Measurements from ENCODE around the gene CACTIN. TPM values are rescaled to one million over a fixed set of nuclear protein-coding genes. Genes with fewer than 3 reads are reported as not detected.
A peak's percentile ranks its signal among the peaks of the same experiment; 100 is the strongest.
"Not testable (repeated sequence)": the region's sequence is repeated elsewhere in the genome, so short reads cannot be mapped to it uniquely, and the experiment has no call there.

CACTIN gene
- total RNA-seq, 1 donor from 2014 or later, result 32.4 TPM

DNA sequence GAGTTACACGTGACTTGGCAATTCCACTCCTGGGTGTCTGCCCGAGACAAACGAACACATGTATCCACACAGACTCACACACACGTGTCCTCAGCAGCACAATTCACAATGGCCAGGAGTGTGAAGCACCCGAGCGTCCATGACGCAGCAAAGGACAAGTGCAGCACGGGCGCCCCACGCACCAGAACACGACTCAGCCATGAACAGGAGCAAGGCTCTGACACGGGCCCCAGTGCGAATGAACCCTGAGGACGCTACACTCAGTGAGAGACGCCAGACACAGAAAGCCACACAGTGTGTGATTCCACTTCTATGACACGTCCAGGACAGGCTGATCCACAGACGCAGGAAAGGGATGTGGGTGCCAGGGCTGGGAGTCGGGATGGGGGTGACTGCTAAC is 37.2 kb upstream of the CACTIN start:
- DNase-seq (ENCODE audit: low read depth), result no peak

DNA sequence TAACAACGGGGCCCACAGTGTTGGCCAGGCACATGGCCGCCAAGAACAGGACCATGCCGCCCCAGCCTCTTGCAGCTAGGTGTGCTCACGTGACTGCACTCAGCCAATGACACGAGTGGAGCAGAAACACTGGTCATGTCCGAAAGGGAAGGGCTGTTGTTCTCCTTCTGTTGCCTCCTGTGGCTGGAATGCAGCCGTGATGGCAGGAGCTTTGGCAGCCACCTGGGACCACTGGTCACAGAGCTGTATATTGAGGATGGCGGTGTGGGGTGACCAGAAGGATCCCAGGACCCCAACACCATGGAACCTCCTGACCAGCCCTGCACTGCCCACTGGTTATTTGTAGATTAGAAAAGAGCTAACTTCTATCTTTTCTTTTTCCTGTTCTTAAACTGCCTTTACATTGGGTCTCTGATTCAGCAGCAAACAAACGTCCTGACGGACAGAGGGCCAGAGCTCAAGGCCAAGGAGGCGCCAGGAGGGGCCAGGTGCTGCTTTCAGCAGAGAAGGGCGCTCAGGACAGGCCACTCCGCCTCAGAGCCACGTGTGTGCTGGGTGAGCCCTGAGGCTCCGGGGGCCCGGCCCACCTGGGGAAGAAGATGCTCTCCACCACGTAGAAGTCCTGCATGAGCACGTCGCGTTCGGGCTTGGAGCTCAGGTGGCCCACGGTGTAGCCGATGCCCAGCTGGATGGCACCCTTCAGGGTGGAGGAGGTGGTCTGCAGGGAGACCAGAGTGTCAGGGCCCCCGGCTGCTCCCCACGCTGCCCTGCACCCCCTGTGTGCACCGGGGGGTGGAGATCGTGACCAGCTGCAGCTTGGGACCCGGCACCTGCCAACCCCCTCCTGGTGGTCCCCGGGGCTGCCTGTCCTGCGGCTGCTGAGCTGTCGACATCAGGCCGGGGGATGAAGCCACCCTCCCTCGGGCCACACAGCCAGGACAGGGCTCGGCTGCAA is 35.0 kb upstream of the CACTIN start:
- DNase-seq (ENCODE audit: low read depth), result no peak

DNA sequence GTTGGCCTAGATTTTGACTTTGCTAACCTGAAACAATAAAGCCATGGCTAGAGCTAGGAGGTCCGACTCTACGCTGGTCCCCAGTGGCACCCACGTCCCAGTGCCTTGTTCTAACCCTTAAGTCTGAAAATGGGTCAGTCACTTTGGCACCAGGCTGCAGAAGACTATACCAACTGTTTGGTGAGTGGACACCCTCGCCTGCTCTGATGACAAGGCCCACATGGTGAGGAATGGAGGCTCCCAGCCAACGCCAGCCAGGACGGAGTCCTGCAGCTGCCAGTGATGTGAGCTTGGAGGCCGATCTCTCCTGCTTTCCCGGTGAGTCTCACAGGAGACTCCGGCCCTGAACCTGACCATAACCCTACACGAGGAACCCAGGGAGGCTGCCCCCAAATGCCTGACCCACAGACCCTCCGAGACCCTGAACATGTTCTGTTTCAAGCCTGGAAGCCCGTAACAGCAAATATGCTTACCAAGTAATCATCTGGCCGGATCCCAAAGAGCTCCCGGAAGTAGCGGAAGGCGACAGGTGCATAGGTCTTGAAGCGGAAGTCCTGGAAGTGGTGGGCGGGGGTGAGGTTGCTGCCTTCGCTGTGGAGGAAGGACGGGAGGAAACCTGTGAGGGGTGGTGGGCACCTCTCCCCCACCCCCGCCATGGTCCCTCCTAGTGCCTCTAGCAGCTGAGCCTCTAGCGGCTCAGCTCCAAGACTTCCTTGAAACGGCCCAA is 34.1 kb upstream of the CACTIN start:
- DNase-seq (ENCODE audit: low read depth), result no peak

DNA sequence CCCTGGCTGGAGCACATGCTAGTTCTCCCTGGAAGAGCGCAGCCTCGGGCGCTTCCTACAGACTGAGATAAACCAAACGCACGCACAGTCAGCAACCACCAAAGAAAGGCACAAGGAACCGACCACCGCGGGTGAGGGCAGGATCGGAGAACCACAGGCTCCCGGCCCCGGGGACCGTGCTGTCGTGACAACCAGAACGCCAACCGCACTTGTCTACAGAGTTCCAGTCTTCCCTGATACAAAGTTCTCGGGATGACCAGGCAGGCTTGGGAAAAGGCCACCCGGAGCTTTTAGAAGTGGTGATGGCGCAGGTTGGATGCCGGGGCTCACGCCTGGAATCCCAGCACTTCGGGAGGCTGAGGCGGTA is 33.1 kb upstream of the CACTIN start:
- DNase-seq (ENCODE audit: low read depth), result no peak

DNA sequence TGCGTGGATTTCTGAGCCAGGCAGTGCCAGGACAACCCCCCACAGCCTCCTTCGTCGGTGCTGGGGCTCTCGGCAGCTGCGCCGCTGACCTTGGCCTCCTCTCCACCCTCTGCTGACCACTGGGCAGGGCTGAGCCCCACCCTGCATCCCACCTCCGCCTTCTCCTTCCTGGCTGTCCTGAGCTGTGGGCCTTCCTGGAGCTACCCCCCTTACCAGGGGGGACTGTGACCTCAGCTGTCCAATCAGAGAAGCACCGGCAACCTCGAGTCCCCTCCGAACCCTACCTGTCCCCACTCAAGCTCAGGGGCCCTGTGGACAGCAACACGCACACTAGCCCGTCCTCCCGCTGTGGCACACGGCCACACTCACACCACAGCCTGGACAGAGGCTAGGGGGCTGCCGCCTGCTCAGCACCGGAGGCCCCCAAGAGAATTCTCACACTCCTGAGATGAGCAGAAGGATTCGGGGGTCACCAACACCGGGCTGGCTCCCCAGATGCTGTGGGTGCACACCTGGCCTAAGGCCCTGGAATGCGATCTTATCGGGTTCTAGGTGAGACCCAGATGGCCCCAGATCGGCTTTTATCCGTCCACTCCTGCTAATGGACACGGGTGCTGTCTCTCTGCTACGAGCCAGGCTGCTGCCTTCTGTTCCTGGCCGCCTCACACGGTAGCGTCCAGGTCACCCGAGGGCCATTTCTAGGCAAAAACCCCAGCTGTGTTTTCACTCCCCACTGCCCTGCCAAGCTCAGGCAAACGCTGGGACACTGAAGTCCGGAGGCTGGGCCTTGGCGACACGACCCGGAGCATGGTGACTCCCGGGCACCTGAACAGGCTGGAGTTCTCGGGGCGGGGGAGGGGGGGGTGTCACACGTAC is 32.5 kb upstream of the CACTIN start:
- DNase-seq (ENCODE audit: low read depth), result no peak

DNA sequence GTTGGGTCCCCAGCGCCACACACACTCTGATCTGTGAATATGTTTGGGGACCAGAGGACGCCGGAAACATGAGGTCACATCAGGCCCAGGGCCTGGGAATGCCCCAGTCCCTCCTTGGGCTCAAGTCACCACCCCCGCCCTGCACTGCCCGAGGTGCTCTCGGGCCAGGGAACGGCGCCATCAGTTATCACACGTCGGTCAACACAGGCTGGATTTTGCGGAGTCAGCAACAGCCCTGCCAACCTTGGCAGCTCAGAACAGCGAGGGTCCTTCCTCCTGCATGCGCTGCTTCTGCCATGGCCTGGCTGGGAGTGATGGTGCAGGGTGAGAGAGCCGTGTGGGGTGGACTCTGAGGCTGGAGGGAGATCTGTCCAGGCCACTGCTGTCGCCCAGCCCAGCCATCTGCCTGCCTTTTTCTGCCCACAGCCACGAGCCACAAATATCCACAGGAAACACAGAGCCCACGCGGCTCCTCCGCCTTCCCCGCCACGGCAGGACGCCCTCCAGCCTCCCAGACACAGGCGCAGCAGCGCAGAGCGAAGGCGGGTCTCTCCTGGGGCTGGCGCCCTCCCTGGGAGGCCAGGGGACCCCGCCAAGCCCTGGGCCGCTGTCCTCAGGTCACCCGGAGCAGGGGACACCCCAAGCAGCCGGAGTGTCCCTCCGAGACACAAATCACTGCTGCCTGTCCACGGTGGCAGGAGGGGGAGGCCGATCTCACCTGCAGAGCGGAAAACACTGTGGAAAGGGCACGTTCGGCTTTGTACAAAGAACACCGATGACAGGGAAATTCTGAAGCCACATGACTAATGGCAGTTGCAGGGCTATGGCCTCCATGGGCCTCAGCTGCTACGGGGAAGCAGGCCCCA is 31.6 kb upstream of the CACTIN start:
- no peak for DNase-seq (ENCODE audit: low read depth)

DNA sequence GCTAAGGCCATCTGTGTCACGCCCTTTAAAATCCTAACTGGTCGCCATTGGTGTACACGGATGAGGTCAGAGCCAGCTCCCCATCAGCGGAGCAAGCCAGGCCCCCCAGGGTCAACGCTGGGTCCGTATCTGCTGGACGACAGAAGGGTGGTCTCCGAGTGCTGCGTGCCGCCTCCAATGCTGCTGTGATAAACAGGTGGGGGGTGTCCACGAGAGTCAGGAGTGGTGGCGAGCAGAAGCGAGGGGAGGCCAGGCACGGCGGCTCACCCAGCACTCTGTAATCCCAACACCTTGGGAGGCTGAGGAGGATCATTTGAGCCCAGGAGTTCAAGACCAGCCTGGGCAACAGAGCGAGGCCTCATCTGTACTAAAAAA is 30.8 kb upstream of the CACTIN start:
- DNase-seq (ENCODE audit: low read depth), result no peak

DNA sequence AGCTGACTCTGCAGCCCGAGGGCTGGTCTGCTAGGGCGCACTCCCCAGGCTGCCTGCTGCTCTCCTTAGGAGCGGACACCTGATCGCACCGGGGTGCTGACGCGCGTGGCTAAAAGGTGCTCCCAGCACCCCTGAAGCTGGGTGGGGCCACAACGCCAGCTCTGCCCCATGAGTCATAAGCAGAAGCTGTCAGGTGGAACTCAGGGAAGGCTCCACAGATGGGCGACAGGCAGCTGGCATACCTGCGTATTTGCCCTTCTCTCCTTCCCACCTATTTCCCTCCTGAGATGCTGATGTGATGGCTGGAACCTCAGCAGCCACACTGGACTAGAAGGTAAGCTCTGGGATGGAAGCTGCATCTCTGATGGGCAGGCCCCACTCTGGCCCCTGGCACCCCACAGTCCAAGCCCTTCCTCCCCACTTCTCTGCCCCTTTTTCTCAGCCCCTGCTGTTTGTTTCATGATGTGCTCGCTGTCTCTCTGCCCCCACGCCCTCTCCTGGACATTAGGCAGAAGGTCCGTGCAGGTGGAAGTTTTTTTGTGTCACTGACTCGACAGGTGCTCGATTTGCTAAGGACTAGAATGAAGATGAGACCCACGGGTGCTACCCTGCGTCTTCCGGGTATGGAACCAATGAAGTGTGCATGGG is 30.3 kb upstream of the CACTIN start:
- no peak for DNase-seq (ENCODE audit: low read depth)

DNA sequence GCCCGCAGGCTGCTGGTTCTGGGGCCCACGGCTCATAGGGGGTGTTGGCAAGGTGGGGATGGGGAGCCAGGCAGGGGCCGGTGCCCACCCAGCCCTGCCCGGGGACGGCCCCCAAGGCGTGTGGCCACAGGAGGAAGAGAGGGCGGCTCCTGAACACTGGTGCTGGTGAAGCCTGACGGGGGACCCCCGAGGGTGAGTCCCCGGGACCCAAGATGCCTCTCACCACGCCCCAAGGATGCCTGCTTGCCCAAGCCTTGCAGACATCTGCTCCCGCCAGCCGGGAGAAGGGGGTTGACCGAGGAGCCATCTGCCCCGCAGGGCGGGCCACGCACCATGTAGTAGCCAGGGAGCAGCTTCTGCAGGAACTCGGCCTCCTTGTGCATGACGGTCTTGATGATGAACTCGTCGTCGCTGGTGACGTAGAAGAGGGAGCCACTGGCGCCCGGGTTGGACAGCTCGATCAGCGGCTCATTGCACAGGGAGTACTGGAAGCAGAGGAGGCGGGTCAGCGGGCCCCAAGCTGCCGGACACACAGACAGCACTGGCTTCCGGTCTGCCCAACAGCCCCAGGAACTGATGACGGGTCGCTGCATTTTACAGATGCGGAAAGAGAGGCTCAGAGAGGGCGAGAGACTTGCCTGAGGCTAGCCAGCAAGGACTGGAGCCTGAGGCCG is 29.6 kb upstream of the CACTIN start:
- DNase-seq (ENCODE audit: low read depth), result no peak

DNA sequence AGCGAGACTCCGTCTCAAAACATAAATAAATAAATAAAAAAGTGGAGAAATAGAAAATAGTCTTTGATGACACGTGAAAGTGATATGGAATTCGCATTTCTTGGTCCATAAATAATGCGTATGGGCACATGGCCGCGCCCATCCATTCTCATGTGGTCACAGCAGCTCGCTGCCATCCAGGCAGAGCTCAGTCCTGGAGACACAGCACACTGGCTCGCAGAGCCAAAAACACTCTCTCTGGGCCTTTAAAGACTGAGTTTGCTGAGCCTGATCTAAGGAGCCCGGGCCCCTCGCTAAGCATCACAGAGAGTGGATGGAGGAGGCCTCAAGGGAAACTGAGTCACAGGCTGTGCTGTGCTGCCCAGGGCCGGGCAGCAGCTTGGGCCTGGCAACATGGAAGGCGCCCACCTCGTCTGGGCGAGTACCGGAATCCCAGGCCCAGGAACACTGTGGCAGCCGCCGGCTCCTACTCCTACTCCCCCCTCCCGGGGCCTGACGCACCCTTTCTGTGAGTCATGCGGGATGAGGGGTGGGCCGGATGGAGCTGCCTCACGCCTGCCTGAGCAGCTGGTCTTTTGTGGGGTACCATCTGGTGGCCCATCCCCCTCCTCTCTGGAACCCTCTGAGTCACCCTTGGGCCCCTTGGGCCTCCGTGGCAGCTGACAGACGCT is 28.9 kb upstream of the CACTIN start:
- DNase-seq (ENCODE audit: low read depth), result peak; percentile 11

DNA sequence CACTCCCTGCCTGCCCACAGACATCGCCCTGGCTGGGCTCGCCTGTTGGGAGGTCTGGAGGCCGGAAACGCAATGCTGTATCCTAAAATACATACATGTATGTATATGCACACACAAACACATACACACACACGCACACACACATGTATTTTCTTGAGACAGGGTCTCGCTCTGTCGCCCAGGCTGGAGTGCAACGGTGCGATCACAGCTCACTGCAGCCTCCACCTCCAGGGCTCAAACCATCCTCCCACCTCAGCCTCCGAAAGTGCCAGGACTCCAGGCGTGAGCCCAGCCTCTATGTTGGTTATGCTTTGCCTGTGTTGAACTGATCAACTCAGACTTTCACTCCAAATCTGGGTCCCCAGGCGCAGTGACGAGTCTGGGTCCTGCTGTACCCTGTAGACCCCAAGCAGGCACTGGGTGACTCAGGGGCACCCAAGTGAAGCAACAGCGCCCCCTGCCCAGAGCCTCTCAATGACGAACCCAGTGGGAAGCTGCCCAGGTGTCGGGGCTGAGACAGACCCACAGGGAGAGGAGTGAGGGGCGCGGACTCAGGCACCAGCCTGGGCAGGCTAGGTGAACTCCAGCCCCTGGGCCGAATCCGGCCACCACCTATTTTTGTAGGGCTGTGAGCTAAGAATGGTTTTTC is 27.4 kb upstream of the CACTIN start:
- DNase-seq (ENCODE audit: low read depth), result no peak

DNA sequence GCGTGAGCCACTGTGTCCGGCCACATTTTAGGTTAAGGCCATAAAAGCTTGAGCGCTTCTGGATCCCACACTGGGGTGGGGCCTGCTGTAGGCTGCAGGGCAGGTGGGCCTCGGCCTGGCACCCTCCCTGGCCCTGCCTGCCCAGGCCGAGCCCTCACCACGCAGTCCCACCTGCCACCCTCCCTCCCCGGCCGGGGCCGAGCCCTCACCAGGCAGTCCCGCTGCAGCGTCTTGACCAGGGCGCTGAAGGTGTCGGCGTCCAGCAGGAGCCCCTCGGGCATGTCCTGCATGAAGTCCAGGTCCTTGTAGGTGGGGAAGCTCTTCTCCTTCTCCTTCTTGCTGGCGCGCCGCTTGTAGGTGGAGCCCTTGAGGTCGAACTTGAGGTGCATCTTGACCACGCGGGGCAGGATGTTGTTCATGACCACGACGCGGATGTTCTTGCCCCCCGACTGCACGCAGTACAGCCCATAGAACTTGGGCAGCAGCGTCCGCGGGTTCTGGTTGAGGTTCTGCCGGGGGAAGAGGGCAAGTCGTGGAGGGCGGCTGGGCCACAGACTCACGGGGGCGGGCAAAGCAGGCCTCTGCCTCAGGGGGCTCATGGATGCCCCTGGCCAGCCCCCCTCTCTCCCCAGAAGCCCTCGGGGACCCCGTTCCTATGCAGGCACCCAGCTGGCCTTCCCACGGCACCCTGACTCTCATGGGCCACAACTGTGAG is 26.6 kb upstream of the CACTIN start:
- no peak for DNase-seq (ENCODE audit: low read depth)

DNA sequence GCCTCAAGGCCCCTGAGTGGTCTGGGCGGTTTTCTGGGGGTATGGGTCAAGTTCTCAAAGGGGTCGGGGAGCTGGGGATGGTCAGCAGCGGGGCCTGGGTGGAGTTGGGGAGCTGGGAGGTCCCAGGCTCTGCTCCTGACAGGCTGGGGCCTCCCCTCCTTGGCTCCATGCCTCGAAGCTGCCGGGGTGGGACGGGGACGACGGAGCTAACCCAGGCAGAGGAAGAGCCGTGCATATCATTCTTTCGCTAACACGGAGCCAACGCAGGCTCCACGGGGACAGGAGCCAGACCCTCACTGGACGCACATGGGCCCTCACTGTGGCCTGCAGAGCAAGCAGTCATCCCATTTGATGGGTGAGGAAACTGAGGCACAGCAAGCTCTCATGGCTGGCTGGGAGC is 25.8 kb upstream of the CACTIN start:
- DNase-seq (ENCODE audit: low read depth), result no peak

DNA sequence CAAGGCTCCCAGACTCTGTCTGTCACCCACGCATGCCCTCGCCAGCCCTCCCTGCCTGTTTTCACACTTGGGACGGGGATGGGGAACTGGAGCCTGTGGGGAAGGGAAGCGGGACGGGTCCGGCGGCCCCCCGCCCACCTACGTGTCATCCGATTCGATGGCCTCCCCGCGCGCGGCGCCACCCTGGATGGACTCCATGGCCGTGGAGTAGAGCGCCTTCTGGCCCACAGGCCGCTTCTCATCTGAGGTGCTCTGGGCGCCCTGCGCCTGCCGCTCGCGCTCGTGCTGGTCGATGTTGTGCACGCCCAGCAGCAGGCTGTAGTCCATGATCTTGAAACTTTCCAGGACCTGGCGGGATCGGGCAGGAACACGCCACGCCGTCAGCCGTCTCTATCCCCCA is 25.1 kb upstream of the CACTIN start:
- DNase-seq (ENCODE audit: low read depth), result no peak

DNA sequence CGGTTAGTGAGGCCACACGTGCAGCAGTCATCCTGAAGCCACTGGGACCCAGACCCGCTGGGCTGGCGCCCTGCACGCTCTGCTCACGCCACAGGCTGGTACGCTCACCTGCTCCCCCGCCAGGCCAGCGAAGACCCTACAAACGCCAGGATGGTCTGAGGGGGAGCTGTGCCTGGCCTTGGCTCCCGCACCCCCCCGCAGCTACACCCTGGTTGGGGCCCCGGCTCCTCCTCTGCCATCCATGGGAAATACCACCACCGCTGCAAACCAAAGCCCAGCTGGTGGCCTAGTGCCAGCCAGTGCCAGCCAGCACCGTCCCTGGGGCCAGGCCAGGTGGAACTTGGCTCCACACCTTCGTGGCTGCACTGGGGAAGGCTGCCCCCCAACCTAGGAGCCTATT is 23.3 kb upstream of the CACTIN start:
- no peak for DNase-seq (ENCODE audit: low read depth)

DNA sequence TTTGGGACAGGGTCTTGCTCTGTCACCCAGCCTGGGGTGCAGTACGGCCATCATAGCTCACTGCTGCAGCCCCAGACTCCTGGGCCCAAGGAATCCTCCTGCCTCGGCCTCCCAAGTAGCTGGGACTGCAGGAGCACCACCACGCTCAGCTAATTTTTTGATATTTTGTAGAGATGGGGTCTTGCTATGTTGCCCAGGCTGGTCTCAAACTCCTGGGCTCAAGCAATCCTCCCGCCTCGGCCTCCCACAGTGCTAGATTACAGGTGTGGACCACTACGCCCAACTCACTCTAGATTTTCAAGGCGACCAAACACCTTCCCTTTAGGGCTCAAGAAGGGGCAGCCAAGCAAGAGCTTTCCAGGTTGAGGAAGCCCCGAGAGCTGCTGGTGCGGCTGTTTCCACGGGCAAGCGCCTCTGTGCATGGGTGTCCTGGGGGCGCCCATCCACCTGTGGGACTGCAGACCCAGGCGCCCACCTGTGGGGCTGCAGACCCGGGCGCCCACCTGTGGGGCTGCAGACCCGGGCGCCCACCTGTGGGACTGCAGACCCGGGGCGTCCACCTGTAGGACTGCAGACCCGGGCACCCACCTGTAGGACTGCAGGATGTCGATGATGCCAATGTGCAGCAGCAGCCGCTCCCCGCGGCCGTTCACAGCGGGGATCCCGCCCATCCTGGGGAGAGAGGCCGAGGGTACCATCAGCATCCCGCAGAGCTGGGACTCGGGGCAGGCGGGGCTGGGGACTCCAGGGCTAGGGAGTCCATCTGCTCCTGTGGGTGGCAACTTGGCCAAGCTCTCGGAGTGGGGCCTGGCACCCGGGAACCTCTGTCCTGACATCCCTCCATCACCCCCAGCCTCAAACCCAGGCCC is 21.7 kb upstream of the CACTIN start:
- DNase-seq (ENCODE audit: low read depth), result no peak

DNA sequence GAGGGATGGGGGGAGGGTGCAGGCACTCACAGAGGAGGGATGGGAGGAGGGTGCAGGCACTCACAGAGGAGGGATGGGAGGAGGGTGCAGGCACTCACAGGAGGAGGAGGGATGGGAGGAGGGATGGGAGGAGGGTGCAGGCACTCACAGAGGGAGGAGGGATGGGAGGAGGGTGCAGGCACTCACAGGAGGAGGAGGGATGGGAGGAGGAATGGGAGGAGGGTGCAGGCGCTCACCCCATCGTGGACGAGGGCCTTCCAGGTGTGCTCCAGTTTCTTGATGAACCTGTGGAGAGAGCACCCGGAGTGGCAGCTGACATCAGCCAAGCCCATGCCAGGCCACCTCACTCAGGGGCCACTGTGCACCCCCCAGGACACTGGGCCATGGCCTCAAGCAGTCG is 20.5 kb upstream of the CACTIN start:
- not testable (repeated sequence) for DNase-seq (ENCODE audit: low read depth)

Data from renal cortical epithelial cell (primary cell).